PC-3 (cell line): Measurements from ENCODE around the gene NFATC1. TPM values are rescaled to one million over a fixed set of nuclear protein-coding genes. Genes with fewer than 3 reads are reported as not detected.

Experiments used
- ATAC-seq: fragments of 200-7000 bp; cut with Tn5 transposase; 2 replicates; pipeline ENCODE4 v1.9.1; 2020; ENCODE audit warnings: mild to moderate bottlenecking, moderate library complexity
- BruUV-seq: library from RNA; stranded (reverse); fragments of 400-500 nt; replicated peaks from 2 replicates; lab custom pipeline; 2021; lab: Mats Ljungman, UMichigan
- CTCF ChIA-PET: fragments of 300-600 bp; sonication (Branson Sonifier 250); formaldehyde crosslinking; loops from one replicate; lab custom pipeline; 2022; ENCODE audit warnings: antibody characterized with exemption; lab: Charles Lee
- POLR2A ChIA-PET: fragments of 300-600 bp; sonication (Branson Sonifier 250); formaldehyde crosslinking; loops from one replicate; lab custom pipeline; 2022; ENCODE audit warnings: antibody characterized with exemption; ENCODE audit not compliant: unreplicated experiment; lab: Charles Lee
- DNase-seq: peaks from one replicate; pipeline ENCODE4 v3.0.0-alpha.2; 2015
- H2AFZ ChIP-seq: fragments of 300-600 bp; sonication (generic); 2 replicates; pipeline ENCODE4 v1.6.0; 2016; ENCODE audit warnings: antibody characterized with exemption, low read length
- H3F3A ChIP-seq: fragments of 300-600 bp; sonication (generic); one replicate; pipeline ENCODE4 v1.6.0; 2017; ENCODE audit warnings: antibody characterized with exemption, low read length, control low read depth, mild to moderate bottlenecking; ENCODE audit not compliant: unreplicated experiment
- H3K27ac ChIP-seq: fragments of 300-600 bp; sonication (generic); 2 replicates; pipeline ENCODE4 v1.5.1; 2016; ENCODE audit warnings: mild to moderate bottlenecking, low read length
- H3K27me3 ChIP-seq: fragments of 300-600 bp; sonication (generic); 2 replicates; pipeline ENCODE4 v1.6.1; 2016; ENCODE audit warnings: low read length, mixed read lengths
- H3K36me3 ChIP-seq: fragments of 300-600 bp; sonication (generic); 2 replicates; pipeline ENCODE4 v1.6.1; 2016; ENCODE audit warnings: low read depth, mixed run types, low read length, mixed read lengths
- H3K4me1 ChIP-seq: fragments of 300-600 bp; sonication (generic); 2 replicates; pipeline ENCODE4 v1.5.1; 2016; ENCODE audit warnings: low read length; ENCODE audit not compliant: insufficient read depth
- H3K4me2 ChIP-seq: fragments of 300-600 bp; sonication (generic); 2 replicates; pipeline ENCODE4 v1.6.0; 2016; ENCODE audit warnings: low read length
- H3K4me3 ChIP-seq: fragments of 300-600 bp; sonication (generic); 2 replicates; pipeline ENCODE4 v1.5.1; 2016; ENCODE audit warnings: mild to moderate bottlenecking, low read length, mixed read lengths
- H3K79me2 ChIP-seq: fragments of 300-600 bp; sonication (generic); 2 replicates; pipeline ENCODE4 v1.6.1; 2017; ENCODE audit warnings: low read length, mixed read lengths
- H3K9ac ChIP-seq: fragments of 300-600 bp; sonication (generic); 2 replicates; pipeline ENCODE4 v1.6.0; 2016; ENCODE audit warnings: mild to moderate bottlenecking, low read length
- H3K9me2 ChIP-seq: fragments of 300-600 bp; sonication (generic); replicated peaks from 2 replicates; pipeline ENCODE4 v1.6.1; 2016; ENCODE audit warnings: mixed run types, low read length, mixed read lengths
- H3K9me3 ChIP-seq: fragments of 300-600 bp; sonication (generic); 2 replicates; pipeline ENCODE4 v1.6.1; 2016; ENCODE audit warnings: low read length, mixed read lengths
- H4K20me1 ChIP-seq: fragments of 300-600 bp; sonication (generic); 2 replicates; pipeline ENCODE4 v1.6.1; 2016; ENCODE audit warnings: low read length, mixed read lengths
- EZH2 ChIP-seq: fragments of 300-600 bp; sonication (generic); IDR thresholded peaks from one replicate; pipeline ENCODE4 v1.6.1; 2017; ENCODE audit warnings: antibody characterized with exemption, mild to moderate bottlenecking, low read length; ENCODE audit not compliant: unreplicated experiment
- EZH2phosphoT487 ChIP-seq: fragments of 300-600 bp; sonication (generic); IDR thresholded peaks from 2 replicates; pipeline ENCODE4 v1.6.1; 2018; ENCODE audit warnings: mild to moderate bottlenecking, antibody characterized with exemption, low read length, borderline replicate concordance
- intact Hi-C: fragments of 100-400 bp; cut with micrococcal nuclease; formaldehyde crosslinking; loops from 2 replicates; pipeline ENCODE4 v1.9.0; 2023
- total RNA-seq: library from RNA; depleted of rRNA; stranded (reverse); fragments of >200 nt; gene quantifications from 2 replicates; pipeline ENCODE4 v1.2.3, GENCODE V29; 2014
- TF ChIP-seq, protein P1 (sequence below): fragments of 300-600 bp; sonication (generic); conservative IDR thresholded peaks from 2 replicates; pipeline ENCODE4 v1.5.1; 2017; ENCODE audit warnings: antibody characterized with exemption, low read depth, mild to moderate bottlenecking, low read length

Gene NFATC1
- total RNA-seq, 1 experiment from 2014 or later: 5.9 TPM

- Histone ChIP-seq H3K36me3 (no peaks in the 10 kb centered on the region), H3K4me3 (no peak overlapping the region), H3K9me3 (no peaks in the 10 kb centered on the region), H2AFZ (no peak overlapping the region), H3K27ac (no peak overlapping the region), H3K79me2 (no peaks in the 10 kb centered on the region), H3K4me2 (no peak overlapping the region), H3K27me3 (no peaks in the 10 kb centered on the region), H3K9ac (no peak overlapping the region), H4K20me1 (no peaks in the 10 kb centered on the region), H3K9me2 (no peaks in the 10 kb centered on the region), H3K4me1 (no peaks in the 10 kb centered on the region), H3F3A (no peaks in the 10 kb centered on the region)
- BruUV-seq: no TSS peak
- intact Hi-C loops: no loop called here
- ChIA-PET POLR2A (no interaction called here), CTCF (no interaction called here)
- no peak for DNase-seq
- no peak for ATAC-seq
- TF ChIP-seq, protein P1, sequence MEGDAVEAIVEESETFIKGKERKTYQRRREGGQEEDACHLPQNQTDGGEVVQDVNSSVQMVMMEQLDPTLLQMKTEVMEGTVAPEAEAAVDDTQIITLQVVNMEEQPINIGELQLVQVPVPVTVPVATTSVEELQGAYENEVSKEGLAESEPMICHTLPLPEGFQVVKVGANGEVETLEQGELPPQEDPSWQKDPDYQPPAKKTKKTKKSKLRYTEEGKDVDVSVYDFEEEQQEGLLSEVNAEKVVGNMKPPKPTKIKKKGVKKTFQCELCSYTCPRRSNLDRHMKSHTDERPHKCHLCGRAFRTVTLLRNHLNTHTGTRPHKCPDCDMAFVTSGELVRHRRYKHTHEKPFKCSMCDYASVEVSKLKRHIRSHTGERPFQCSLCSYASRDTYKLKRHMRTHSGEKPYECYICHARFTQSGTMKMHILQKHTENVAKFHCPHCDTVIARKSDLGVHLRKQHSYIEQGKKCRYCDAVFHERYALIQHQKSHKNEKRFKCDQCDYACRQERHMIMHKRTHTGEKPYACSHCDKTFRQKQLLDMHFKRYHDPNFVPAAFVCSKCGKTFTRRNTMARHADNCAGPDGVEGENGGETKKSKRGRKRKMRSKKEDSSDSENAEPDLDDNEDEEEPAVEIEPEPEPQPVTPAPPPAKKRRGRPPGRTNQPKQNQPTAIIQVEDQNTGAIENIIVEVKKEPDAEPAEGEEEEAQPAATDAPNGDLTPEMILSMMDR: no peak
- TF ChIP-seq EZH2phosphoT487 (no peak), EZH2 (no peak)
Measured at GRCh38 chr18:79477711-79478483, 82.2 kb downstream of the NFATC1 start.

DNA sequence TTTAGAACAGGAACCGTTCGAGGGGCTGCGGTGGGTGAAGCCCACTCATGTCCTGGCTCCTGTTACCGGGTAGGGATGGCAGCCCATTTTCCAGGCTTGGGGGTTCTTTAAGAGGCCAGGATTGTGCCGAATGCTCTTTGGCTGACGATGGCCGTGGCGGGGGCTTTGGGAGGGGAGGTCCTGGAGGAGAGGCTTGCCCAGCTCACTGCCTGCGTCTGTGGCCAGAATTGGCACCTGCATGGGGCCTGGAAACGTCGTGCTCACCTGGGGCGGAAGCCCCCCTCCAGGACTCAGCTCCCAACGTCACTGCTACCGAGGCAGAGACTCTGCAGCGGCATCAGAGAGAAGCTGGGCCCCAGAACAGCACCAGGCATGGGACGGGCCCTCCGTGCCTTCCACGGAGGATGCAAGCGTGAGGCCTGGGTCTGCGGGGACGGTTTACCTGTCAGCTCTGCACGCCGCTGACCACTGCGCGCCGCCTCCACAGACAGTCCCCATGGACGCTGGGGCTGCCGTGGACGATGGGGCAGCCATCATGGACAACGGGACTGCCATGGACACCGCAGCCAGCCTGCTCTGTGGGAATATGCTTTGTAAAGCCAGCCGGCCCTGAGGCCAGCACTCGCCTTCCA is 82.9 kb downstream of the NFATC1 start:
- Histone ChIP-seq H3K9ac (no peak overlapping the region), H3K27ac (no peak overlapping the region), H3K4me2 (no peak overlapping the region), H3K36me3 (no peaks in the 10 kb centered on the region), H3F3A (no peaks in the 10 kb centered on the region), H3K79me2 (no peaks in the 10 kb centered on the region), H3K9me3 (no peaks in the 10 kb centered on the region), H3K4me3 (no peak overlapping the region), H3K4me1 (no peaks in the 10 kb centered on the region), H4K20me1 (no peaks in the 10 kb centered on the region), H3K27me3 (no peaks in the 10 kb centered on the region), H3K9me2 (no peaks in the 10 kb centered on the region), H2AFZ (no peak overlapping the region)
- intact Hi-C loops: no loop called here
- TF ChIP-seq EZH2: no peak
- TF ChIP-seq, protein P1: no peak
- TF ChIP-seq EZH2phosphoT487: no peak
- POLR2A ChIA-PET: no interaction called here
- BruUV-seq: no TSS peak
- no peak for ATAC-seq
- CTCF ChIA-PET: no interaction called here
- DNase-seq: no peak

DNA sequence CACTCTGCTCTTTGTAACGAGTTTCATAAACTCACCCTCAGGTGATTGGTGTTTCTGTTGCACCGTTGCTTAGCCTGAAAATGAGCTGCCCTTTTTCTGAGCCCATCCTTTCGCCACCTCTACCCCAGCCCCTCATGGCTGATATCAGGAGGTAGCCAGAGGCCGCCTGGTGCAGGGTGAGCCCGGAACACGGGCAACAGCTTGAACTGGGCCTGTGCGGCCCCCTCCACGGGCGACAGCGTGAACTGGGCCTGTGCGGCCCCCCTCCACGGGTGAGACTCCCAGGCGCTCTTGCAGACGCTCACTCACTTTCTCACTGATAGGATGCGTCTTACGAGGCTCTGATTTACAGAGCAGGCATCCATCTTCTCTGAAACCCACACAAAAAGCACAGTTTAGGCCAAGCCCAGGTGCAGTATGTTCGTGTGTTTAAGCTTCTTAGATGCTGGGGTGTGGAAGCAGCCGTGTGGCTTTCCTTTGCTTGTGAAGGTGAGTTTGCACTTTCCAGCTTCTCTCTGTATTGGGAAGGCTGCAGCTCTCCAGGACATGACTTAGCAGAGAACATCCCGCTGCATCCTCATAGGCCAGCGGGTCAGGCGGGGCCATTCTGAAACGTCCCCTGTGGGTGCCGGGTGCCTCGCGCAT is 83.5 kb downstream of the NFATC1 start:
- Histone ChIP-seq H3K27ac (no peak overlapping the region), H3K27me3 (no peaks in the 10 kb centered on the region), H4K20me1 (no peaks in the 10 kb centered on the region), H3F3A (no peaks in the 10 kb centered on the region), H3K4me2 (no peak overlapping the region), H3K4me3 (no peak overlapping the region), H3K79me2 (no peaks in the 10 kb centered on the region), H3K9ac (no peak overlapping the region), H3K4me1 (no peaks in the 10 kb centered on the region), H3K36me3 (no peaks in the 10 kb centered on the region), H2AFZ (no peak overlapping the region), H3K9me3 (no peaks in the 10 kb centered on the region), H3K9me2 (no peaks in the 10 kb centered on the region)
- DNase-seq: no peak
- ChIA-PET POLR2A (no interaction called here), CTCF (no interaction called here)
- TF ChIP-seq EZH2 (no peak), EZH2phosphoT487 (no peak)
- TF ChIP-seq, protein P1: no peak
- ATAC-seq: no peak
- no TSS peak for BruUV-seq
- intact Hi-C loops: no loop called here
